K562 (cell line): ENCODE measurements around the gene APOL2. TPM values are rescaled to one million over a fixed set of nuclear protein-coding genes. Genes with fewer than 3 reads are reported as not detected.

Source experiments
- ATAC-seq: fragments of 200-7000 bp; cut with Tn5 transposase; 3 replicates; pipeline ENCODE4 v1.9.1; 2020; ENCODE audit warnings: moderate library complexity
- BruUV-seq: library from RNA; stranded (reverse); fragments of 400-500 nt; replicated peaks from 2 replicates; lab custom pipeline; 2021; lab: Mats Ljungman, UMichigan
- CTCF ChIA-PET: fragments of 300-600 bp; formaldehyde crosslinking; extraction: SDS; loops from one replicate; lab custom pipeline; 2021; ENCODE audit warnings: low intra/inter-chr PET ratio; lab: Yijun Ruan, JAX
- POLR2A ChIA-PET: fragments of 300-600, 350-650 bp; sonication (Branson Sonifier 250); formaldehyde crosslinking; extraction: SDS; loops from one replicate; lab custom pipeline; 2021; ENCODE audit warnings: antibody characterized with exemption, inconsistent platforms; lab: Yijun Ruan, JAX
- DNase-seq, 4 experiments: peaks; one replicate each; pipeline versions ENCODE4 v3.0.0 to v3.0.0-alpha.2; 2011 to 2018; ENCODE audit warnings: low spot score in 3 of 4, mixed read lengths in 3 of 4; ENCODE audit errors: extremely low read depth in 1 of 4
- FAIRE-seq: peaks from 2 replicates; lab custom pipeline; 2011; peaks lifted over from hg19 to GRCh38; lab: Jason Lieb, UNC
- H2AFZ ChIP-seq: 2 replicates; pipeline ENCODE4 v1.6.0; 2011; ENCODE audit warnings: low read depth, low read length, control low read depth, inconsistent platforms
- H3K27ac ChIP-seq: fragments of 200-600 bp; 3 replicates; pipeline ENCODE4 v1.8.0; 2011; ENCODE audit warnings: low read depth, mild to moderate bottlenecking, control low read depth, inconsistent platforms, low read length, moderate library complexity, mixed read lengths; ENCODE audit errors: extremely low read depth
- H3K27me3 ChIP-seq, 2 experiments: fragments of 300-600 bp in 1 of 2; 2 replicates in 1 of 2; 3 replicates in 1 of 2; pipeline versions ENCODE4 v1.6.0 to v1.8.0; 2011; ENCODE audit warnings: inconsistent platforms in 2 of 2, low read length in 2 of 2, mild to moderate bottlenecking in 1 of 2, mixed read lengths in 1 of 2, moderate library complexity in 1 of 2; ENCODE audit not compliant: control insufficient read depth in 2 of 2, insufficient read depth in 2 of 2
- H3K36me3 ChIP-seq: fragments of 300-600 bp; 3 replicates; pipeline ENCODE4 v1.8.0; 2011; ENCODE audit warnings: mild to moderate bottlenecking, low read length, inconsistent platforms; ENCODE audit not compliant: control insufficient read depth, insufficient read depth
- H3K4me1 ChIP-seq, 2 experiments: fragments of 200-600 bp in 1 of 2; replicated peaks in 1 of 2; 2 replicates in 1 of 2; 3 replicates in 1 of 2; pipeline versions ENCODE4 v1.5.1 to v1.8.0; 2011; ENCODE audit warnings: inconsistent platforms in 2 of 2, low read length in 2 of 2, mild to moderate bottlenecking in 1 of 2, mixed read lengths in 1 of 2, moderate library complexity in 1 of 2; ENCODE audit not compliant: control insufficient read depth in 2 of 2, insufficient read depth in 2 of 2
- H3K4me2 ChIP-seq: 2 replicates; pipeline ENCODE4 v1.6.1; 2011; ENCODE audit warnings: low read length, control low read depth, inconsistent platforms, mixed read lengths; ENCODE audit not compliant: insufficient read depth
- H3K4me3 ChIP-seq: fragments of 200-600 bp; sonication (generic), shearing (Covaris generic); 2 replicates; pipeline ENCODE4 v1.5.1; 2016; ENCODE audit warnings: control low read depth, inconsistent platforms
- H3K79me2 ChIP-seq: fragments of 200-600 bp; 3 replicates; pipeline ENCODE4 v1.8.0; 2011; ENCODE audit warnings: low read length, inconsistent platforms; ENCODE audit not compliant: control insufficient read depth, insufficient read depth
- H3K9ac ChIP-seq, 2 experiments: 2 replicates each; pipeline versions ENCODE4 v1.6.0 to v1.6.1; 2011; ENCODE audit warnings: low read depth in 2 of 2, low read length in 2 of 2, control low read depth in 1 of 2, inconsistent platforms in 1 of 2, mild to moderate bottlenecking in 1 of 2, mixed read lengths in 1 of 2; ENCODE audit not compliant: insufficient read depth in 1 of 2
- H3K9me1 ChIP-seq: one replicate; pipeline ENCODE4 v1.6.0; 2011; ENCODE audit warnings: inconsistent platforms, mild to moderate bottlenecking, low read length, moderate library complexity; ENCODE audit not compliant: control insufficient read depth, insufficient read depth
- H3K9me3 ChIP-seq: replicated peaks from 2 replicates; pipeline ENCODE4 v1.5.1; 2011; ENCODE audit warnings: low read depth, low read length, inconsistent platforms; ENCODE audit not compliant: control insufficient read depth, insufficient read depth
- H4K20me1 ChIP-seq: replicated peaks from 2 replicates; pipeline ENCODE4 v1.6.1; 2011; ENCODE audit warnings: low read length, inconsistent platforms, mixed read lengths; ENCODE audit not compliant: control insufficient read depth, insufficient read depth
- DACH1 ChIP-seq: fragments of 450-650 bp; IDR thresholded peaks from 2 replicates; pipeline ENCODE4 v1.6.1; 2018; ENCODE audit not compliant: partially characterized antibody
- DDX20 ChIP-seq: fragments of 450-650 bp; IDR thresholded peaks from 2 replicates; pipeline ENCODE4 v1.6.1; 2016; ENCODE audit warnings: missing genetic modification characterization, low read depth, mild to moderate bottlenecking, missing compliant biosample characterization, moderate library complexity
- ELF4 ChIP-seq: fragments of 450-650 bp; formaldehyde crosslinking; IDR thresholded peaks from 2 replicates; pipeline ENCODE4 v1.4.0; 2022; ENCODE audit warnings: missing genetic modification characterization
- FOXK1 ChIP-seq: sonication (generic); formaldehyde crosslinking; IDR thresholded peaks from 2 replicates; pipeline ENCODE4 v1.8.0; 2022; ENCODE audit warnings: missing genetic modification reagents, mild to moderate bottlenecking, borderline replicate concordance
- KLF16 ChIP-seq: IDR thresholded peaks from 2 replicates; pipeline ENCODE4 v1.6.1; 2016; ENCODE audit warnings: antibody characterized with exemption
- MAFK ChIP-seq: IDR thresholded peaks from 2 replicates; pipeline ENCODE4 v1.6.1; 2011; ENCODE audit warnings: low read length, improper control_type of control experiment
- MCM2 ChIP-seq: fragments of 450-650 bp; IDR thresholded peaks from 2 replicates; pipeline ENCODE4 v1.6.1; 2017; ENCODE audit warnings: low read depth, mild to moderate bottlenecking
- NEUROD1 ChIP-seq: fragments of 150-350 bp; IDR thresholded peaks from 2 replicates; pipeline ENCODE4 v1.6.1; 2014; ENCODE audit warnings: borderline replicate concordance, low read length, low read depth; ENCODE audit not compliant: partially characterized antibody
- NFXL1 ChIP-seq: fragments of 450-650 bp; formaldehyde crosslinking; IDR thresholded peaks from 2 replicates; pipeline ENCODE4 v1.4.0; 2021; ENCODE audit warnings: mild to moderate bottlenecking
- NR2F6 ChIP-seq: fragments of 450-650 bp; formaldehyde crosslinking; IDR thresholded peaks from 2 replicates; pipeline ENCODE4 v1.4.0; 2020; ENCODE audit warnings: mild to moderate bottlenecking
- POLR2G ChIP-seq: fragments of 200-400 bp; formaldehyde crosslinking; IDR thresholded peaks from 2 replicates; pipeline ENCODE4 v1.6.1; 2017; ENCODE audit warnings: low read depth, mild to moderate bottlenecking, antibody characterized with exemption, low read length, moderate library complexity
- RB1 ChIP-seq: fragments of 450-650 bp; IDR thresholded peaks from 2 replicates; pipeline ENCODE4 v1.6.1; 2017; ENCODE audit warnings: low read depth, mild to moderate bottlenecking
- RBFOX2 ChIP-seq: fragments of 200-400 bp; formaldehyde crosslinking; IDR thresholded peaks from 2 replicates; pipeline ENCODE4 v1.6.1; 2017; ENCODE audit warnings: low read depth, mild to moderate bottlenecking, low read length, moderate library complexity
- RBM39 ChIP-seq: fragments of 200-400 bp; formaldehyde crosslinking; optimal IDR thresholded peaks from 2 replicates; pipeline ENCODE3; 2018; ENCODE audit warnings: low read depth, low read length
- ZEB2 ChIP-seq: fragments of 450-650 bp; IDR thresholded peaks from 2 replicates; pipeline ENCODE4 v1.6.1; 2016
- WGBS: fragments of 100-300 bp; shearing (Covaris generic); methylation state at CpG from one replicate; pipeline ENCODE4 v1.1.6; 2016; ENCODE audit warnings: low coverage, mixed read lengths; ENCODE audit not compliant: insufficient coverage; ENCODE audit errors: missing lambda C conversion rate; 5-methylcytosine and 5-hydroxymethylcytosine counted together
- in situ Hi-C: fragments of 300-500 bp; cut with MboI; formaldehyde crosslinking; loops from 4 replicates; pipeline ENCODE4 v1.15.0; 2018; ENCODE audit warnings: inconsistent platforms, mixed read lengths
- intact Hi-C: fragments of 100-400 bp; cut with micrococcal nuclease; formaldehyde crosslinking; loops from 2 replicates; pipeline ENCODE4 v1.14.2; 2022
- polyA plus RNA-seq, 8 experiments: library from polyadenylated mRNA; depleted of rRNA in 4 of 8; stranded (reverse) in 5 of 8; unstranded in 3 of 8; fragments of >200 nt; fragmentation: Nextera tagmentation in 2 of 8; fragmentation: Illumina TruSeq in 1 of 8; extraction: Ambion mirVana in 2 of 8; extraction: Trizol in 1 of 8; gene quantifications; 2 replicates each; pipeline versions ENCODE4 v1.2.1 to v1.2.3, GENCODE V29; 2011 to 2014; ENCODE audit warnings: inconsistent platforms in 1 of 8, missing spikeins in 1 of 8
- total RNA-seq, 7 experiments: library from RNA; depleted of rRNA in 6 of 7; stranded (reverse); fragments of >200 nt in 6 of 7; fragmentation: Illumina TruSeq in 2 of 7; extraction: Trizol in 2 of 7; gene quantifications; 2 replicates each; pipeline versions ENCODE4 v1.2.1 to v1.2.3, GENCODE V29; 2011 to 2021; ENCODE audit warnings: low replicate concordance in 1 of 7
- TF ChIP-seq, protein P1 (sequence below): IDR thresholded peaks from 2 replicates; pipeline ENCODE4 v1.6.1; 2016; ENCODE audit warnings: missing genetic modification characterization, missing compliant biosample characterization

APOL2 gene
- total and polyA plus RNA-seq, 9 of the 15 experiments (the other 6 are each of a cell fraction or from before 2014, with no cell fraction given), result 2.7 to 10.6 (median 8.9) TPM

- no peak overlapping the region for H3K9ac ChIP-seq
- intact Hi-C loops, result no loop called here
- H3K9me1 ChIP-seq, result no peaks in the 10 kb centered on the region
- DNase-seq (no peak), FAIRE-seq (no peak), ATAC-seq (no peak)
- no peak overlapping the region for H2AFZ ChIP-seq
- H3K4me3 ChIP-seq, result no peak overlapping the region
- 43% methylated on average over 2 of the region's 3 CpGs for WGBS
- in situ Hi-C loops, result no loop called here
- no TSS peak for BruUV-seq
- no peaks in the 10 kb centered on the region for H3K9me3 ChIP-seq
- no peaks in the 10 kb centered on the region for H4K20me1 ChIP-seq
- ChIA-PET CTCF (no interaction called here), POLR2A (interaction anchor here (1.7 kb wide), 1 partner anchor 9 kb away, joined by 5 read pairs; the partner anchor contains the start of gene APOL4)
- H3K27ac ChIP-seq, result no peak overlapping the region
- H3K27me3 ChIP-seq, result no peaks in the 10 kb centered on the region
- no peak for TF ChIP-seq FOXK1 (CRISPR knock-in tag)
- no peak for TF ChIP-seq DDX20 (tag)
- TF ChIP-seq KLF16, result no peak
- no peak for TF ChIP-seq MAFK
- TF ChIP-seq MCM2, result no peak
- no peak for TF ChIP-seq ZEB2
- no peak for TF ChIP-seq NEUROD1
- TF ChIP-seq RBM39, result no peak
- no peak for TF ChIP-seq ELF4
- TF ChIP-seq NFXL1 (CRISPR knock-in tag), result no peak
- TF ChIP-seq NR2F6 (CRISPR knock-in tag), result no peak
- TF ChIP-seq RBFOX2, result no peak
- TF ChIP-seq POLR2G, result no peak
- no peak for TF ChIP-seq DACH1
- TF ChIP-seq, protein P1, sequence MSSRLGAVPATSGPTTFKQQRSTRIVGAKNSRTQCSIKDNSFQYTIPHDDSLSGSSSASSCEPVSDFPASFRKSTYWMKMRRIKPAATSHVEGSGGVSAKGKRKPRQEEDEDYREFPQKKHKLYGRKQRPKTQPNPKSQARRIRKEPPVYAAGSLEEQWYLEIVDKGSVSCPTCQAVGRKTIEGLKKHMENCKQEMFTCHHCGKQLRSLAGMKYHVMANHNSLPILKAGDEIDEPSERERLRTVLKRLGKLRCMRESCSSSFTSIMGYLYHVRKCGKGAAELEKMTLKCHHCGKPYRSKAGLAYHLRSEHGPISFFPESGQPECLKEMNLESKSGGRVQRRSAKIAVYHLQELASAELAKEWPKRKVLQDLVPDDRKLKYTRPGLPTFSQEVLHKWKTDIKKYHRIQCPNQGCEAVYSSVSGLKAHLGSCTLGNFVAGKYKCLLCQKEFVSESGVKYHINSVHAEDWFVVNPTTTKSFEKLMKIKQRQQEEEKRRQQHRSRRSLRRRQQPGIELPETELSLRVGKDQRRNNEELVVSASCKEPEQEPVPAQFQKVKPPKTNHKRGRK, result no peak
- no peak for TF ChIP-seq RB1
- no peak overlapping the region for H3K4me2 ChIP-seq
- H3K36me3 ChIP-seq, result peaks cover 21% of the 10 kb centered on the region; the same call in 1 of the 3 replicates
- no peaks in the 10 kb centered on the region for H3K79me2 ChIP-seq
- peaks cover 11 to 15% of the 10 kb centered on the region in 2 experiments; a peak in 4 of 5 replicates for H3K4me1 ChIP-seq
These were observed 46.2 kb downstream of the APOL2 start for GRCh38 chr22:36193171-36193570.
